GM15510 (cell line): ENCODE data around the gene PARM1.

Experiments used
- POLR2A ChIP-seq: IDR thresholded peaks from 3 replicates; pipeline ENCODE4 v1.6.1; 2011; ENCODE audit warnings: borderline replicate concordance; ENCODE audit not compliant: insufficient read length; ENCODE audit errors: extremely low read depth

Gene PARM1

GRCh38 chr4:75031775-75032174, 98.9 kb downstream of the PARM1 start:
- TF ChIP-seq POLR2A, result no peak

GRCh38 chr4:75034523-75034922, 101.6 kb downstream of the PARM1 start:
- TF ChIP-seq POLR2A, result no peak

GRCh38 chr4:75035321-75035720, 102.4 kb downstream of the PARM1 start:
- no peak for TF ChIP-seq POLR2A

- no peak for TF ChIP-seq POLR2A
Measured at GRCh38 chr4:75036046-75036830, 103.3 kb downstream of the PARM1 start.

GRCh38 chr4:75037252-75037651, 104.3 kb downstream of the PARM1 start:
- TF ChIP-seq POLR2A, result no peak

GRCh38 chr4:75038376-75038775, 105.5 kb downstream of the PARM1 start:
- TF ChIP-seq POLR2A, result no peak

- TF ChIP-seq POLR2A, result no peak
Measured at GRCh38 chr4:75040703-75041102, 107.8 kb downstream of the PARM1 start.

GRCh38 chr4:75042601-75043208, 109.8 kb downstream of the PARM1 start:
- no peak for TF ChIP-seq POLR2A

- TF ChIP-seq POLR2A, result no peak
Measured at GRCh38 chr4:75046226-75046625, 113.3 kb downstream of the PARM1 start.

- no peak for TF ChIP-seq POLR2A
Measured at GRCh38 chr4:75046641-75047040, 113.7 kb downstream of the PARM1 start.

- TF ChIP-seq POLR2A, result no peak
Measured at GRCh38 chr4:75048208-75048879, 115.4 kb downstream of the PARM1 start.

GRCh38 chr4:75051431-75051830, 118.5 kb downstream of the PARM1 start:
- TF ChIP-seq POLR2A, result no peak

GRCh38 chr4:75053352-75053751, 120.4 kb downstream of the PARM1 start:
- TF ChIP-seq POLR2A, result no peak

- no peak for TF ChIP-seq POLR2A
Measured at GRCh38 chr4:75054078-75054477, 121.2 kb downstream of the PARM1 start.

GRCh38 chr4:75056277-75056676, 123.4 kb downstream of the PARM1 start:
- TF ChIP-seq POLR2A, result no peak

GRCh38 chr4:75057369-75057768, 124.5 kb downstream of the PARM1 start:
- TF ChIP-seq POLR2A, result no peak
